K562 (cell line): ENCODE data around the gene HDAC3. TPM values are rescaled to one million over a fixed set of nuclear protein-coding genes. Genes with fewer than 3 reads are reported as not detected.

ENCODE experiments used
- ARID1B ChIP-seq: fragments of 450-650 bp; IDR thresholded peaks from 2 replicates; pipeline ENCODE4 v1.6.1; 2016; ENCODE audit warnings: antibody characterized with exemption, mild to moderate bottlenecking, inconsistent platforms
- ASH1L ChIP-seq: fragments of 450-650 bp; IDR thresholded peaks from 2 replicates; pipeline ENCODE4 v1.6.1; 2018; ENCODE audit warnings: borderline replicate concordance, mild to moderate bottlenecking, low read depth; ENCODE audit not compliant: partially characterized antibody
- BRCA1 ChIP-seq, 2 experiments: fragments of 450-650 bp in 1 of 2; sonication (generic) in 1 of 2; formaldehyde crosslinking in 1 of 2; IDR thresholded peaks; 2 replicates each; pipeline versions ENCODE4 v1.5.0 to v1.6.1; 2017 to 2020; ENCODE audit warnings: mild to moderate bottlenecking in 1 of 2, missing genetic modification reagents in 1 of 2
- BRD9 ChIP-seq: fragments of 450-650 bp; IDR thresholded peaks from 2 replicates; pipeline ENCODE4 v1.6.1; 2018; ENCODE audit warnings: low read depth; ENCODE audit not compliant: partially characterized antibody
- EHMT2 ChIP-seq: fragments of 450-650 bp; IDR thresholded peaks from 2 replicates; pipeline ENCODE4 v1.6.1; 2018; ENCODE audit warnings: antibody characterized with exemption
- FOXJ3 ChIP-seq: sonication (generic); formaldehyde crosslinking; IDR thresholded peaks from 2 replicates; pipeline ENCODE4 v1.4.0; 2020; ENCODE audit warnings: mild to moderate bottlenecking, missing genetic modification reagents
- GABPB1 ChIP-seq: sonication (generic); formaldehyde crosslinking; IDR thresholded peaks from 2 replicates; pipeline ENCODE4 v1.8.0; 2022; ENCODE audit warnings: mild to moderate bottlenecking, missing genetic modification reagents
- L3MBTL2 ChIP-seq: fragments of 450-650 bp; IDR thresholded peaks from 2 replicates; pipeline ENCODE4 v1.6.1; 2016; ENCODE audit warnings: mild to moderate bottlenecking, moderate library complexity
- NCOR1 ChIP-seq: fragments of 450-650 bp; IDR thresholded peaks from 2 replicates; pipeline ENCODE4 v1.6.1; 2016; ENCODE audit warnings: mild to moderate bottlenecking, moderate library complexity
- NFXL1 ChIP-seq: fragments of 450-650 bp; formaldehyde crosslinking; IDR thresholded peaks from 2 replicates; pipeline ENCODE4 v1.4.0; 2021; ENCODE audit warnings: mild to moderate bottlenecking
- NR1H2 ChIP-seq: sonication (generic); formaldehyde crosslinking; IDR thresholded peaks from 2 replicates; pipeline ENCODE4 v1.4.0; 2020; ENCODE audit warnings: mild to moderate bottlenecking, missing genetic modification reagents
- NR2C2 ChIP-seq, 2 experiments: fragments of 200-800 bp in 1 of 2; sonication (Bioruptor generic) in 1 of 2; sonication (generic) in 1 of 2; formaldehyde crosslinking in 1 of 2; IDR thresholded peaks; 2 replicates each; pipeline versions ENCODE4 v1.6.1 to v1.8.0; 2016 to 2022; ENCODE audit warnings: mild to moderate bottlenecking in 1 of 2, missing compliant biosample characterization in 1 of 2, missing genetic modification characterization in 1 of 2, missing genetic modification reagents in 1 of 2
- PHF8 ChIP-seq: fragments of 200-600 bp; sonication (generic); IDR thresholded peaks from 2 replicates; pipeline ENCODE4 v1.6.1; 2012; ENCODE audit warnings: mixed run types, mild to moderate bottlenecking, inconsistent platforms, low read length, moderate library complexity, borderline replicate concordance
- TBL1XR1 ChIP-seq, 2 experiments: IDR thresholded peaks; 2 replicates each; pipeline ENCODE4 v1.6.1; 2012; ENCODE audit warnings: improper control_type of control experiment in 2 of 2, low read length in 2 of 2, mild to moderate bottlenecking in 1 of 2
- THAP7 ChIP-seq: fragments of 250-450 bp; sonication (Bioruptor Pico); IDR thresholded peaks from 2 replicates; pipeline ENCODE4 v1.5.0; 2021
- XRCC3 ChIP-seq: fragments of 450-650 bp; IDR thresholded peaks from 2 replicates; pipeline ENCODE4 v1.6.1; 2017; ENCODE audit warnings: mild to moderate bottlenecking, moderate library complexity
- ZFP1 ChIP-seq: fragments of 450-650 bp; formaldehyde crosslinking; IDR thresholded peaks from 2 replicates; pipeline ENCODE4 v1.4.0; 2020; ENCODE audit warnings: mild to moderate bottlenecking, mixed read lengths
- ZNF384 ChIP-seq: IDR thresholded peaks from 2 replicates; pipeline ENCODE4 v1.6.1; 2012; ENCODE audit warnings: low read depth, low read length, improper control_type of control experiment
- ZSCAN29 ChIP-seq: fragments of 450-650 bp; IDR thresholded peaks from 2 replicates; pipeline ENCODE4 v1.6.1; 2017
- polyA plus RNA-seq, 8 experiments: library from polyadenylated mRNA; depleted of rRNA in 4 of 8; stranded (reverse) in 5 of 8; unstranded in 3 of 8; fragments of >200 nt; fragmentation: Nextera tagmentation in 2 of 8; fragmentation: Illumina TruSeq in 1 of 8; extraction: Ambion mirVana in 2 of 8; extraction: Trizol in 1 of 8; gene quantifications; 2 replicates each; pipeline versions ENCODE4 v1.2.1 to v1.2.3, GENCODE V29; 2011 to 2014; ENCODE audit warnings: inconsistent platforms in 1 of 8, missing spikeins in 1 of 8
- total RNA-seq, 7 experiments: library from RNA; depleted of rRNA in 6 of 7; stranded (reverse); fragments of >200 nt in 6 of 7; fragmentation: Illumina TruSeq in 2 of 7; extraction: Trizol in 2 of 7; gene quantifications; 2 replicates each; pipeline versions ENCODE4 v1.2.1 to v1.2.3, GENCODE V29; 2011 to 2021; ENCODE audit warnings: low replicate concordance in 1 of 7
- TF ChIP-seq, protein P1 (sequence below): sonication (generic); IDR thresholded peaks from 2 replicates; pipeline ENCODE4 v1.6.1; 2016
- TF ChIP-seq, protein P2 (sequence below), 2 experiments: fragments of 450-650 bp in 1 of 2; sonication (generic) in 1 of 2; formaldehyde crosslinking in 1 of 2; IDR thresholded peaks in 1 of 2; conservative IDR thresholded peaks in 1 of 2; 2 replicates each; pipeline versions ENCODE4 v1.6.1 to v1.8.1; 2016 to 2023; ENCODE audit warnings: mild to moderate bottlenecking in 2 of 2, moderate library complexity in 2 of 2, inconsistent platforms in 1 of 2, missing genetic modification reagents in 1 of 2

The HDAC3 gene
- total and polyA plus RNA-seq, 9 of the 15 experiments (the other 6 are each of a cell fraction or from before 2014, with no cell fraction given), result 89.7 to 191 (median 119) TPM

DNA sequence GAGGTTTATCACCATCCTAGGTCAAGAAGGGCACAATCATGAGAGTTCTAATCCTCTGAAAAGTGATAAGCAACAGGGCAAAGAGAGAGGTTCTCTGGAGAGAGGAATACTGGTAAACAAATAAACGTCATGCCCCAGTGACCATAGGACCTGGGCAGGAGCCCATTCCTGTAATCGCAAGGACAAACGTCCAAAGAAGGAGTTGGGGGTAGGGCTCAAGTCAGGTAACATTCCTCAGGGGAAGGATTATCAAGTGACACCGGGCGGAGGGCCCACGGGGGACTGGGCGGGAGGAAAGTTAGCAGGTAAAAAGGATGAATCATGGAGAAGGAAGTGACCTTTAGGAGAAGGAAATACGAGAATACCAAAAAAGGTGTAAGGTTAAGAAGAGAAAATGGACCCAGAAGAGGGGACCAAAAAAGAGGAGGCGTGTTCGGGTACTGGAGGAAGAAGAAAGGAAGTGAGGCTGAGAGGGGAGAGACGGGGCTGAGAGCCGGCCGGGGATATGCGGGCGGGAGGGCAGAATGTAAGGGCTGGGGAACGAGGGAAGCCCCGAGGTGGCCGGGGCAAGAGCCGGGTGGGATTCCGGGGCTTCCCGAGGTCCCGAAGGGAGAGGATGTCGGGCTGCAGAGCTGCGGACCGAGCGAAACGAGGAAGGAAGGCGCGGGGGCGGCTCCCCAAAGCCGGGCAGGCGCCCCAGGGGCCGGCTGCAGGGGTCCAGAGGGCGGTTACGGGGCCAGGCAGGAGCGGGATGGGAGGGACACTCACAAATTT lies 18.4 kb downstream of the HDAC3 start (continued):
- TF ChIP-seq TBL1XR1 (IDR thresholded peaks at IDR 0.05; ENCODE audit: low read length in 2 of 2) (peak in 1 of 2 experiments; percentile 58; a peak in 1 of 4 replicates), ARID1B (peak; percentile 56), NR2C2 (CRISPR knock-in tag; IDR thresholded peaks at IDR 0.05) (no peak), NR2C2 (tag; IDR thresholded peaks at IDR 0.05) (0 out of 2 replicates have a peak, but pooled peaks have one; percentile 65), ASH1L (peak; percentile 34), BRD9 (peak; percentile 74), XRCC3 (no peak), L3MBTL2 (no peak), ZNF384 (peak; percentile 24; the same call in 1 of the 2 replicates), ZSCAN29 (no peak), NR1H2 (no peak), FOXJ3 (CRISPR knock-in tag) (no peak), NFXL1 (CRISPR knock-in tag) (no peak), THAP7 (CRISPR knock-in tag) (no peak), NCOR1 (peak; percentile 8; the same call in 1 of the 2 replicates), PHF8 (no peak), BRCA1 (IDR thresholded peaks at IDR 0.05) (no peak), BRCA1 (CRISPR knock-in tag; IDR thresholded peaks at IDR 0.05) (no peak), GABPB1 (CRISPR knock-in tag) (peak; percentile 75), ZFP1 (CRISPR knock-in tag) (no peak), EHMT2 (no peak)
- TF ChIP-seq, protein P1, sequence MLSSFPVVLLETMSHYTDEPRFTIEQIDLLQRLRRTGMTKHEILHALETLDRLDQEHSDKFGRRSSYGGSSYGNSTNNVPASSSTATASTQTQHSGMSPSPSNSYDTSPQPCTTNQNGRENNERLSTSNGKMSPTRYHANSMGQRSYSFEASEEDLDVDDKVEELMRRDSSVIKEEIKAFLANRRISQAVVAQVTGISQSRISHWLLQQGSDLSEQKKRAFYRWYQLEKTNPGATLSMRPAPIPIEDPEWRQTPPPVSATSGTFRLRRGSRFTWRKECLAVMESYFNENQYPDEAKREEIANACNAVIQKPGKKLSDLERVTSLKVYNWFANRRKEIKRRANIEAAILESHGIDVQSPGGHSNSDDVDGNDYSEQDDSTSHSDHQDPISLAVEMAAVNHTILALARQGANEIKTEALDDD, result no peak
- TF ChIP-seq, protein P2, sequence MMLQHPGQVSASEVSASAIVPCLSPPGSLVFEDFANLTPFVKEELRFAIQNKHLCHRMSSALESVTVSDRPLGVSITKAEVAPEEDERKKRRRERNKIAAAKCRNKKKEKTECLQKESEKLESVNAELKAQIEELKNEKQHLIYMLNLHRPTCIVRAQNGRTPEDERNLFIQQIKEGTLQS (IDR thresholded peaks at IDR 0.05), result no peak; the same call in 1 of the 2 replicates
- TF ChIP-seq, protein P2 (CRISPR knock-in tag; conservative IDR thresholded peaks at IDR 0.05), result no peak
